GM19467 (cell line): Measurements from ENCODE around the gene CLDN34.
A peak's percentile ranks its signal among the peaks of the same experiment; 100 is the strongest.

Experiments used
- ATAC-seq: cut with Tn5 transposase; IDR thresholded peaks from one replicate; pipeline ENCODE4 v1.9.1; 2021; ENCODE audit warnings: mild to moderate bottlenecking, moderate library complexity; ENCODE audit not compliant: unreplicated experiment

Gene CLDN34

GRCh38 chrX:9966775-9967408, at the start of gene CLDN34:
CLDN34 (plus strand) TSS chrX:9967358; CDS start chrX:9967358, 0 bp downstream.
- no peak for ATAC-seq

- ATAC-seq: no peak
Measured at GRCh38 chrX:9917861-9918260, 49.3 kb upstream of the CLDN34 start.

GRCh38 chrX:9919632-9920172, 47.5 kb upstream of the CLDN34 start:
- ATAC-seq: no peak

- no peak for ATAC-seq
Measured at GRCh38 chrX:9921407-9921806, 45.8 kb upstream of the CLDN34 start.

- no peak for ATAC-seq
Measured at GRCh38 chrX:9923357-9923756, 43.8 kb upstream of the CLDN34 start.

- ATAC-seq: no peak
Measured at GRCh38 chrX:9926002-9926401, 41.2 kb upstream of the CLDN34 start.

GRCh38 chrX:9927698-9928482, 39.3 kb upstream of the CLDN34 start:
- ATAC-seq: no peak

GRCh38 chrX:9935436-9935835, 31.7 kb upstream of the CLDN34 start:
- ATAC-seq: no peak

GRCh38 chrX:9937761-9938160, 29.4 kb upstream of the CLDN34 start:
- no peak for ATAC-seq

- no peak for ATAC-seq
Measured at GRCh38 chrX:9938516-9938915, 28.6 kb upstream of the CLDN34 start.

GRCh38 chrX:9940421-9940820, 26.7 kb upstream of the CLDN34 start:
- ATAC-seq: no peak

- peak; percentile 79 for ATAC-seq
Measured at GRCh38 chrX:9942086-9942485, 25.1 kb upstream of the CLDN34 start.

- ATAC-seq: no peak
Measured at GRCh38 chrX:9943420-9943819, 23.7 kb upstream of the CLDN34 start.

GRCh38 chrX:9947131-9947794, 19.9 kb upstream of the CLDN34 start:
- no peak for ATAC-seq

- ATAC-seq: no peak
Measured at GRCh38 chrX:9948406-9948805, 18.8 kb upstream of the CLDN34 start.

- ATAC-seq: no peak
Measured at GRCh38 chrX:9952300-9952699, 14.9 kb upstream of the CLDN34 start.

GRCh38 chrX:9953396-9953795, 13.8 kb upstream of the CLDN34 start:
- no peak for ATAC-seq

GRCh38 chrX:9955506-9955905, 11.7 kb upstream of the CLDN34 start:
- ATAC-seq: no peak

- ATAC-seq: no peak
Measured at GRCh38 chrX:9957743-9958142, 9.4 kb upstream of the CLDN34 start.

- ATAC-seq: no peak
Measured at GRCh38 chrX:9958183-9958582, 9.0 kb upstream of the CLDN34 start.

GRCh38 chrX:9961750-9962149, 5.4 kb upstream of the CLDN34 start:
- no peak for ATAC-seq

GRCh38 chrX:9977635-9978034, 10.5 kb downstream of the CLDN34 start:
- no peak for ATAC-seq
